GM12878 (cell line): ENCODE measurements around the gene SRP68. TPM values are rescaled to one million over a fixed set of nuclear protein-coding genes. Genes with fewer than 3 reads are reported as not detected.

Experiments used
- ATAC-seq: fragments of 200-7000 bp; cut with Tn5 transposase; 3 replicates; pipeline ENCODE4 v1.9.1; 2020; ENCODE audit warnings: mild to moderate bottlenecking, moderate library complexity
- BruUV-seq: library from RNA; stranded (reverse); fragments of 400-500 nt; replicated peaks from 2 replicates; lab custom pipeline; 2021; lab: Mats Ljungman, UMichigan
- CTCF ChIA-PET: fragments of 300-600 bp; sonication (Branson Sonifier 250); formaldehyde crosslinking; extraction: SDS; loops from one replicate; lab custom pipeline; 2021; ENCODE audit warnings: inconsistent platforms; lab: Yijun Ruan, JAX
- POLR2A ChIA-PET: fragments of 350-600 bp; formaldehyde crosslinking; extraction: SDS; loops from one replicate; lab custom pipeline; 2021; ENCODE audit warnings: inconsistent platforms; lab: Charles Lee
- RAD21 ChIA-PET: fragments of 300-600 bp; sonication (Branson Sonifier 250); formaldehyde crosslinking; loops from one replicate; lab custom pipeline; 2023; ENCODE audit warnings: antibody characterized with exemption; ENCODE audit not compliant: unreplicated experiment; lab: Charles Lee
- SMC1A ChIA-PET: fragments of 300-600 bp; sonication (Branson Sonifier 250); formaldehyde crosslinking; loops from one replicate; lab custom pipeline; 2023; ENCODE audit not compliant: unreplicated experiment, uncharacterized antibody; lab: Charles Lee
- DNase-seq: peaks from one replicate; pipeline ENCODE4 v3.0.0-alpha.2; 2011; ENCODE audit warnings: low read depth, low spot score
- FAIRE-seq: peaks from 3 replicates; lab custom pipeline; 2011; peaks lifted over from hg19 to GRCh38; lab: Jason Lieb, UNC
- H2AFZ ChIP-seq: 2 replicates; pipeline ENCODE4 v1.6.0; 2011; ENCODE audit warnings: low read depth, low read length, control low read depth; ENCODE audit not compliant: control insufficient read depth
- H3K27ac ChIP-seq: 2 replicates; pipeline ENCODE4 v1.5.1; 2011; ENCODE audit warnings: control low read depth; ENCODE audit not compliant: control insufficient read depth, insufficient read depth
- H3K27me3 ChIP-seq, 2 experiments: replicated peaks in 1 of 2; 2 replicates each; pipeline versions ENCODE4 v1.6.0 to v1.6.1; 2011; ENCODE audit warnings: low read length in 1 of 2; ENCODE audit not compliant: control insufficient read depth in 2 of 2, insufficient read depth in 2 of 2
- H3K36me3 ChIP-seq, 2 experiments: 2 replicates each; pipeline ENCODE4 v1.5.1; 2011; ENCODE audit warnings: low read length in 1 of 2; ENCODE audit not compliant: control insufficient read depth in 2 of 2, insufficient read depth in 2 of 2
- H3K4me1 ChIP-seq: 2 replicates; pipeline ENCODE4 v1.6.1; 2011; ENCODE audit warnings: mild to moderate bottlenecking, low read length, moderate library complexity, mixed read lengths; ENCODE audit not compliant: control insufficient read depth, insufficient read depth
- H3K4me2 ChIP-seq: 2 replicates; pipeline ENCODE4 v1.6.0; 2011; ENCODE audit warnings: control low read depth; ENCODE audit not compliant: control insufficient read depth, insufficient read depth
- H3K4me3 ChIP-seq: fragments of 200-600 bp; sonication (generic); 2 replicates; pipeline ENCODE4 v1.5.1; 2016
- H3K79me2 ChIP-seq: 2 replicates; pipeline ENCODE4 v1.6.0; 2011; ENCODE audit warnings: low read length; ENCODE audit not compliant: control insufficient read depth, insufficient read depth
- H3K9ac ChIP-seq: 2 replicates; pipeline ENCODE4 v1.8.0; 2011; ENCODE audit warnings: low read length, control low read depth, mixed read lengths; ENCODE audit not compliant: control insufficient read depth, insufficient read depth
- H3K9me3 ChIP-seq: replicated peaks from 3 replicates; pipeline ENCODE4 v1.5.1; 2011; ENCODE audit warnings: mild to moderate bottlenecking, low read length; ENCODE audit not compliant: control insufficient read depth, insufficient read depth
- H4K20me1 ChIP-seq: 2 replicates; pipeline ENCODE4 v1.6.0; 2011; ENCODE audit not compliant: control insufficient read depth, insufficient read depth
- BCL11A ChIP-seq: IDR thresholded peaks from 2 replicates; pipeline ENCODE4 v1.6.1; 2011; ENCODE audit warnings: low read depth, low read length
- DPF2 ChIP-seq: fragments of 450-650 bp; IDR thresholded peaks from 2 replicates; pipeline ENCODE4 v1.6.1; 2017; ENCODE audit warnings: mild to moderate bottlenecking
- EP300 ChIP-seq, 2 experiments: fragments of 150-350 bp in 1 of 2; IDR thresholded peaks; 2 replicates each; pipeline ENCODE4 v1.6.1; 2011 to 2012; ENCODE audit warnings: low read depth in 2 of 2, low read length in 2 of 2, borderline replicate concordance in 1 of 2, improper control_type of control experiment in 1 of 2, inconsistent platforms in 1 of 2; ENCODE audit not compliant: control insufficient read depth in 1 of 2
- HDGF ChIP-seq: fragments of 450-650 bp; IDR thresholded peaks from 2 replicates; pipeline ENCODE4 v1.6.1; 2016; ENCODE audit warnings: antibody characterized with exemption
- IRF3 ChIP-seq: fragments of 450-650 bp; IDR thresholded peaks from 2 replicates; pipeline ENCODE4 v1.6.1; 2014; ENCODE audit warnings: mild to moderate bottlenecking
- KDM1A ChIP-seq: fragments of 200-600 bp; sonication (generic); IDR thresholded peaks from 2 replicates; pipeline ENCODE4 v1.6.1; 2016; ENCODE audit warnings: borderline replicate concordance
- MLLT1 ChIP-seq: fragments of 450-650 bp; IDR thresholded peaks from 2 replicates; pipeline ENCODE4 v1.6.1; 2016; ENCODE audit warnings: mild to moderate bottlenecking
- NFXL1 ChIP-seq: fragments of 450-650 bp; IDR thresholded peaks from 2 replicates; pipeline ENCODE4 v1.6.1; 2017; ENCODE audit warnings: antibody characterized with exemption, mild to moderate bottlenecking, borderline replicate concordance
- NFYA ChIP-seq: IDR thresholded peaks from 2 replicates; pipeline ENCODE4 v1.6.1; 2011; ENCODE audit warnings: low read depth, mild to moderate bottlenecking, low read length, improper control_type of control experiment, borderline replicate concordance
- RBBP5 ChIP-seq: fragments of 200-600 bp; sonication (generic); conservative IDR thresholded peaks from 2 replicates; pipeline ENCODE4 v1.6.1; 2016
- SREBF1 ChIP-seq: IDR thresholded peaks from 2 replicates; pipeline ENCODE4 v1.6.1; 2012; ENCODE audit warnings: mild to moderate bottlenecking, low read length
- ZBTB33 ChIP-seq: fragments of 450-650 bp; IDR thresholded peaks from 2 replicates; pipeline ENCODE4 v1.6.1; 2017; ENCODE audit warnings: mild to moderate bottlenecking
- ZBTB4 ChIP-seq: fragments of 450-650 bp; formaldehyde crosslinking; IDR thresholded peaks from 2 replicates; pipeline ENCODE4 v1.4.0; 2022; ENCODE audit warnings: mild to moderate bottlenecking, moderate library complexity
- ZNF217 ChIP-seq: fragments of 450-650 bp; IDR thresholded peaks from 2 replicates; pipeline ENCODE4 v1.6.1; 2017; ENCODE audit warnings: antibody characterized with exemption, mild to moderate bottlenecking
- WGBS: methylation state at CpG from one replicate; pipeline ENCODE4 v1.1.6; 2016; ENCODE audit warnings: low lambda C conversion rate; ENCODE audit not compliant: insufficient replicate concordance, insufficient coverage; ENCODE audit errors: missing lambda C conversion rate; 5-methylcytosine and 5-hydroxymethylcytosine counted together
- in situ Hi-C: fragments of 300-500 bp; cut with MboI; formaldehyde crosslinking; loops from 9 replicates; pipeline ENCODE4 v1.14.3; 2018; ENCODE audit warnings: mixed read lengths
- intact Hi-C: fragments of 100-400 bp; cut with micrococcal nuclease; formaldehyde crosslinking; loops from one replicate; pipeline ENCODE4 v1.14.2; 2022; ENCODE audit not compliant: unreplicated experiment
- polyA plus RNA-seq, 11 experiments: library from polyadenylated mRNA; depleted of rRNA in 4 of 11; unstranded in 6 of 11; stranded (reverse) in 5 of 11; fragments of >200 nt; fragmentation: Nextera tagmentation in 4 of 11; fragmentation: Illumina TruSeq in 1 of 11; extraction: Ambion mirVana in 4 of 11; extraction: Trizol in 1 of 11; gene quantifications; 1 replicate in 1 of 11; 2 replicates in 10 of 11; pipeline versions ENCODE4 v1.2.1 to v1.2.3, GENCODE V29; 2011 to 2016; ENCODE audit warnings: inconsistent platforms in 2 of 11, missing spikeins in 2 of 11, low read depth in 1 of 11
- total RNA-seq, 4 experiments: library from RNA; depleted of rRNA in 3 of 4; stranded (reverse); fragments of >200 nt in 3 of 4; fragmentation: Illumina TruSeq in 1 of 4; extraction: Trizol in 1 of 4; gene quantifications; 2 replicates each; pipeline versions ENCODE4 v1.2.1 to v1.2.3, GENCODE V29; 2013 to 2021

The SRP68 gene
- total and polyA plus RNA-seq, 10 of the 15 experiments (the other 5 are each of a cell fraction or from before 2014, with no cell fraction given): 24.7 to 89.7 (median 62.7) TPM

GRCh38 chr17:75996665-75997590 is 75.4 kb downstream of the SRP68 start:
- WGBS: 11% methylated on average over 18 of the region's 18 CpGs
- DNase-seq (peak; percentile 45), ATAC-seq (peak; percentile 88), FAIRE-seq (peak; percentile 57)
- H3K79me2 ChIP-seq: no peaks in the 10 kb centered on the region
- in situ Hi-C loops: no loop called here
- H3K4me2 ChIP-seq: peak overlapping the region; percentile 85
- CTCF ChIA-PET: interaction anchor here (0.7 to 10.7 kb wide), 14 partner anchors 9 to 453 kb away, joined by 3 to 70 read pairs (median 4); partner anchors contain the start of genes EXOC7, MRPL38 and WBP2
- no peaks in the 10 kb centered on the region for H3K9me3 ChIP-seq
- peak overlapping the region; percentile 45; the same call in 1 of the 2 replicates for H3K4me3 ChIP-seq
- RAD21 ChIA-PET: interaction anchor here (0.5 to 2.5 kb wide), 11 partner anchors 7 to 211 kb away, joined by 3 to 11 read pairs (median 4); partner anchors contain the start of genes ACOX1, FBF1, MRPL38 and TEN1
- BruUV-seq: no TSS peak
- intact Hi-C loops: loop anchor here (5.0 kb wide), 1 partner anchor 55 kb away; the partner anchor contains the start of gene FBF1
- H3K27me3 ChIP-seq: no peaks in the 10 kb centered on the region
- H2AFZ ChIP-seq: peak overlapping the region; percentile 66
- H3K9ac ChIP-seq: peak overlapping the region; percentile 53
- peaks cover 20% of the 10 kb centered on the region for H3K4me1 ChIP-seq
- H3K36me3 ChIP-seq: peaks cover 3% of the 10 kb centered on the region in 2 experiments; a peak in 2 of 4 replicates
- SMC1A ChIA-PET: interaction anchor here (0.6 to 1.9 kb wide), 9 partner anchors 9 to 93 kb away, joined by 3 to 10 read pairs (median 3); partner anchors contain the start of genes ACOX1, MRPL38 and TEN1
- H4K20me1 ChIP-seq: no peaks in the 10 kb centered on the region
- POLR2A ChIA-PET: interaction anchor here (0.6 to 2.9 kb wide), 10 partner anchors 8 to 333 kb away, joined by 3 to 24 read pairs (median 4); partner anchors contain the start of genes ACOX1, FBF1, TEN1 and WBP2
- peak overlapping the region; percentile 84 for H3K27ac ChIP-seq
- TF ChIP-seq ZNF217: no peak
- no peak for TF ChIP-seq NFXL1
- TF ChIP-seq HDGF: peak; percentile 86
- no peak for TF ChIP-seq ZBTB33
- TF ChIP-seq KDM1A: no peak
- TF ChIP-seq EP300 (IDR thresholded peaks at IDR 0.05; ENCODE audit: borderline replicate concordance in 1 of 2, control insufficient read depth in 1 of 2, low read depth in 2 of 2, low read length in 2 of 2): no peak
- TF ChIP-seq RBBP5: no peak
- no peak for TF ChIP-seq NFYA
- TF ChIP-seq SREBF1: no peak
- TF ChIP-seq BCL11A: no peak
- no peak for TF ChIP-seq IRF3
- TF ChIP-seq ZBTB4 (CRISPR knock-in tag): no peak
- peak; percentile 39; the same call in 1 of the 2 replicates for TF ChIP-seq MLLT1
- peak; percentile 65; the same call in 1 of the 2 replicates for TF ChIP-seq DPF2
